ENCODE results near the gene ZNF483.
"Not testable (repeated sequence)": the region's sequence is repeated elsewhere in the genome, so short reads cannot be mapped to it uniquely, and the experiment has no call there.

ZNF483 gene

DNA sequence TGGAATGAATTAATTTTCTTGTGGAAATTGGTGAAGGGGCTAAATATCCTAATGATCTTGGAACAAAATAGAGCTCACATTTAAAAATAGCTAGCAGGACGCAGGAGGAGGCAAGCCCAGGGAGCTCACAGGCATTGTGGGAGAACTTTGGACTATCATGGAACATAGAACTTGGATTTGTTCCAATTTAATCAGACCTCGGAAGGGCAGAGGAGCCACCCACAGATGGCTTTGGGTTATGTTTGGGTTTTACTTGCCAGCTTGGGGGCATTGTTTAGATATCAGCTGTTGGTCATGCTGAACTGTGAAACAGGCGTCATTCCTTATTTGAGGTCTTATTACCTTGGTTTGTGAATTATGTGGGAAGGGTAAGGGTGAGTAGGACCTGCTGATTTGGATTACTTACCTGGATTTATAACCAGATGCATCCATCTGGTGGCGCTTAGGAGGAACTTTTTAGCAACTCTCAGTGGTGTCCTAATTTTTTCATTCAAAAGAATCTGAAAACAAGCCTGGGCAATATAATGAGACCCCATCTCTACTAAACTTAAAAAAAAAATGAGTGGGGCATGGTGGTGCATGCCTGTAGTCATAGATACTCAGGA lies 88.6 kb downstream of the ZNF483 start:
- peak; percentile 42 for DNase-seq

DNA sequence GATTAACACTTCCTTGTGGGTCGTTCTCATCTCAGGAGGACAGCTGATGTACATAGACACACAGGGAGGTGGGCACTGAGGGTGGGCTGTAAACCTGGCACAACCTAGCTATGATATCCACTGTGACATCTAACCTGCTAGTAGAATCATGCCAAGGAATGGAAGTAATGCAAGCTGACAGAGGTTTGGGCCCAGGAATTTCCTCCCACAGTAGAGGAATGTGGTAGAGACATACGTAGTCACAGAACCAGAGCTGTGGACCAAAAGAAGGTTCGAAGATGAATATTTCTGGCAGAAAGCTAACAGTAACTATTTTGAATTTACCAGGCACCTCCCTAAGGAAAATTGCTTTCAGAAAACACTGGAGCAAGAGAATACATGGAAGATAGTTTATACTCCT lies 90.9 kb downstream of the ZNF483 start:
- no peak for DNase-seq

- DNase-seq, result not testable (repeated sequence)
Observed at GRCh38 chr9:111617349-111617748, 92.4 kb downstream of the ZNF483 start.

GRCh38 chr9:111621895-111622480 lies 97.0 kb downstream of the ZNF483 start:
- no peak for DNase-seq

- DNase-seq, result no peak
Observed at GRCh38 chr9:111622626-111623025, 97.6 kb downstream of the ZNF483 start.
